Fibroblast of lung (primary cell): ENCODE data around the gene MAP6. TPM values are rescaled to one million over a fixed set of nuclear protein-coding genes. Genes with fewer than 3 reads are reported as not detected.

ENCODE experiments used
- DNase-seq, 2 donors: peaks; one replicate each; pipeline versions ENCODE4 v3.0.0 to v3.0.0-alpha.2; 2010; ENCODE audit warnings: low read depth in 2 of 2
- H2AFZ ChIP-seq: 2 replicates; pipeline ENCODE4 v1.5.1; 2012; ENCODE audit warnings: low read length, control low read depth, inconsistent platforms
- H3K27ac ChIP-seq: 2 replicates; pipeline ENCODE4 v1.5.1; 2011; ENCODE audit warnings: low read length, control low read depth; ENCODE audit not compliant: insufficient read depth
- H3K27me3 ChIP-seq: 2 replicates; pipeline ENCODE4 v1.5.1; 2011; ENCODE audit warnings: mild to moderate bottlenecking, low read length; ENCODE audit not compliant: control insufficient read depth, insufficient read depth
- H3K36me3 ChIP-seq: 2 replicates; pipeline ENCODE4 v1.5.1; 2011; ENCODE audit warnings: low read length; ENCODE audit not compliant: control insufficient read depth, insufficient read depth
- H3K4me1 ChIP-seq: 2 replicates; pipeline ENCODE4 v1.5.1; 2011; ENCODE audit warnings: low read length; ENCODE audit not compliant: control insufficient read depth, insufficient read depth; ENCODE audit errors: extremely low read depth
- H3K4me2 ChIP-seq: 2 replicates; pipeline ENCODE4 v1.5.1; 2011; ENCODE audit warnings: low read length, control low read depth; ENCODE audit not compliant: insufficient read depth; ENCODE audit errors: extremely low read depth
- H3K4me3 ChIP-seq, 4 experiments: fragments of 200-600 bp in 1 of 4; sonication (generic) in 1 of 4; replicated peaks in 1 of 4; 2 replicates each; pipeline ENCODE4 v1.5.1; 2011 to 2016; ENCODE audit warnings: low read length in 4 of 4, low read depth in 3 of 4, mild to moderate bottlenecking in 3 of 4, control low read depth in 2 of 4, inconsistent platforms in 1 of 4, mixed read lengths in 1 of 4; ENCODE audit not compliant: insufficient read depth in 1 of 4; ENCODE audit errors: control extremely low read depth in 1 of 4
- H3K79me2 ChIP-seq: 2 replicates; pipeline ENCODE4 v1.5.1; 2012; ENCODE audit warnings: mild to moderate bottlenecking, low read length, inconsistent platforms; ENCODE audit not compliant: control insufficient read depth, insufficient read depth
- H3K9ac ChIP-seq: 2 replicates; pipeline ENCODE4 v1.5.1; 2011; ENCODE audit warnings: mild to moderate bottlenecking, low read length, control low read depth; ENCODE audit not compliant: insufficient read depth
- H3K9me3 ChIP-seq: 2 replicates; pipeline ENCODE4 v1.5.1; 2012; ENCODE audit warnings: low read depth, low read length; ENCODE audit not compliant: control insufficient read depth, insufficient read depth
- H4K20me1 ChIP-seq: 2 replicates; pipeline ENCODE4 v1.5.1; 2011; ENCODE audit warnings: low read length; ENCODE audit not compliant: control insufficient read depth, insufficient read depth; ENCODE audit errors: extremely low read depth
- CTCF ChIP-seq, 2 donors: IDR thresholded peaks in 1 of 2; conservative IDR thresholded peaks in 1 of 2; 1 replicate in 1 of 2; 2 replicates in 1 of 2; pipeline ENCODE4 v1.5.1; 2011 to 2012; ENCODE audit warnings: low read length in 2 of 2, control low read depth in 1 of 2, inconsistent platforms in 1 of 2, low read depth in 1 of 2, mild to moderate bottlenecking in 1 of 2
- EZH2 ChIP-seq: IDR thresholded peaks from 2 replicates; pipeline ENCODE4 v1.5.1; 2012; ENCODE audit warnings: low read length, control low read depth, mild to moderate bottlenecking; ENCODE audit errors: missing control alignments
- polyA plus RNA-seq, 2 donors: library from polyadenylated mRNA; depleted of rRNA in 1 of 2; stranded (reverse) in 1 of 2; unstranded in 1 of 2; fragments of >200 nt; gene quantifications; 2 replicates each; pipeline ENCODE4 v1.2.1, GENCODE V29; 2011 to 2012; ENCODE audit warnings: missing spikeins in 1 of 2
- total RNA-seq: library from RNA; depleted of rRNA; stranded (reverse); fragments of >200 nt; gene quantifications from 2 replicates; pipeline ENCODE4 v1.2.1, GENCODE V29; 2014

Gene MAP6
- total and polyA plus RNA-seq, 2 donors (not counting 1 experiment from before 2014, with no cell fraction given), result 0.17 to 1.0 TPM

- no peaks in the 10 kb centered on the region for H3K9me3 ChIP-seq
- DNase-seq, result no peak
- no peak overlapping the region for H3K27ac ChIP-seq
- no peak overlapping the region for H3K4me2 ChIP-seq
- no peaks in the 10 kb centered on the region for H3K36me3 ChIP-seq
- no peak overlapping the region for H3K9ac ChIP-seq
- no peak overlapping the region for H3K4me3 ChIP-seq
- no peak overlapping the region for H2AFZ ChIP-seq
- no peaks in the 10 kb centered on the region for H3K4me1 ChIP-seq
- no peaks in the 10 kb centered on the region for H4K20me1 ChIP-seq
- no peaks in the 10 kb centered on the region for H3K79me2 ChIP-seq
- H3K27me3 ChIP-seq, result no peaks in the 10 kb centered on the region
- no peak for TF ChIP-seq EZH2
- no peak for TF ChIP-seq CTCF (conservative IDR thresholded peaks at IDR 0.05 in 1 of 2, IDR thresholded peaks at IDR 0.05 in 1 of 2; ENCODE audit: low read depth in 1 of 2, low read length in 2 of 2)
Observed at GRCh38 chr11:75616281-75616680, 52.6 kb downstream of the MAP6 start.

GRCh38 chr11:75615751-75616150 is 53.1 kb downstream of the MAP6 start:
- no peaks in the 10 kb centered on the region for H3K79me2 ChIP-seq
- H2AFZ ChIP-seq, result no peak overlapping the region
- no peak for DNase-seq
- no peak for TF ChIP-seq CTCF (conservative IDR thresholded peaks at IDR 0.05 in 1 of 2, IDR thresholded peaks at IDR 0.05 in 1 of 2; ENCODE audit: low read depth in 1 of 2, low read length in 2 of 2)
- TF ChIP-seq EZH2, result no peak
- H3K9ac ChIP-seq, result no peak overlapping the region
- H3K4me2 ChIP-seq, result no peak overlapping the region
- H4K20me1 ChIP-seq, result no peaks in the 10 kb centered on the region
- H3K27me3 ChIP-seq, result no peaks in the 10 kb centered on the region
- H3K9me3 ChIP-seq, result no peaks in the 10 kb centered on the region
- H3K36me3 ChIP-seq, result no peaks in the 10 kb centered on the region
- no peak overlapping the region for H3K4me3 ChIP-seq
- no peak overlapping the region for H3K27ac ChIP-seq
- no peaks in the 10 kb centered on the region for H3K4me1 ChIP-seq

GRCh38 chr11:75611823-75612222 is 57.0 kb downstream of the MAP6 start:
- no peak for TF ChIP-seq CTCF (conservative IDR thresholded peaks at IDR 0.05 in 1 of 2, IDR thresholded peaks at IDR 0.05 in 1 of 2; ENCODE audit: low read depth in 1 of 2, low read length in 2 of 2)
- Histone ChIP-seq H3K4me2 (no peak overlapping the region), H3K27ac (no peak overlapping the region)

More at GRCh38 chr11:75611823-75612222, 57.0 kb downstream of the MAP6 start:
- H3K4me1 ChIP-seq, result no peaks in the 10 kb centered on the region
- H3K79me2 ChIP-seq, result no peaks in the 10 kb centered on the region
- no peak overlapping the region for H3K9ac ChIP-seq
- no peaks in the 10 kb centered on the region for H3K36me3 ChIP-seq
- DNase-seq, result no peak
- H4K20me1 ChIP-seq, result no peaks in the 10 kb centered on the region
- H3K27me3 ChIP-seq, result no peaks in the 10 kb centered on the region
- no peak overlapping the region for H3K4me3 ChIP-seq
- H2AFZ ChIP-seq, result no peak overlapping the region
- H3K9me3 ChIP-seq, result no peaks in the 10 kb centered on the region
